GM18508 (cell line): Measurements from ENCODE around the gene SLC23A3.

Experiments used
- ATAC-seq: cut with Tn5 transposase; IDR thresholded peaks from one replicate; pipeline ENCODE4 v1.9.1; 2021; ENCODE audit warnings: moderate number of reproducible peaks; ENCODE audit not compliant: insufficient read depth, unreplicated experiment

The SLC23A3 gene

DNA sequence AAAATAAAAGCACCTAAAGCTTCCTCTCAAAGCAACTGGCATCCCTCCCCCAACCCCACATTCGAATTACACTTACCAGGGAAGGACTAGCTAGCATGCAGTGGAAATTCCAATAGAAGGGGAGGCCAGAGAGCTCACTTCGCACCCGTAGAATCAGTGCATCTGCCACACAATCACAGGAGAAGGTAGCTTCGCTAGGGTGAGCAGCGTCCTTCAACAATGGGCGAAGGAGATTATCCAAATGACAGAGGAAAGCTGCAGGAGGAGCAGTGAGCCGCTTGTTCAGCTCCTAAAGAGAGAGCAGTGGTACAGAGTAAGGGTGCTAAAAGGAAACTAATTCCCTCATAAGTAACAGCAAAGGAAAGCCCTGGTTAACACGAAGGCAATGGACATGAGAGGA lies 12.4 kb downstream of the SLC23A3 start:
- no peak for ATAC-seq

DNA sequence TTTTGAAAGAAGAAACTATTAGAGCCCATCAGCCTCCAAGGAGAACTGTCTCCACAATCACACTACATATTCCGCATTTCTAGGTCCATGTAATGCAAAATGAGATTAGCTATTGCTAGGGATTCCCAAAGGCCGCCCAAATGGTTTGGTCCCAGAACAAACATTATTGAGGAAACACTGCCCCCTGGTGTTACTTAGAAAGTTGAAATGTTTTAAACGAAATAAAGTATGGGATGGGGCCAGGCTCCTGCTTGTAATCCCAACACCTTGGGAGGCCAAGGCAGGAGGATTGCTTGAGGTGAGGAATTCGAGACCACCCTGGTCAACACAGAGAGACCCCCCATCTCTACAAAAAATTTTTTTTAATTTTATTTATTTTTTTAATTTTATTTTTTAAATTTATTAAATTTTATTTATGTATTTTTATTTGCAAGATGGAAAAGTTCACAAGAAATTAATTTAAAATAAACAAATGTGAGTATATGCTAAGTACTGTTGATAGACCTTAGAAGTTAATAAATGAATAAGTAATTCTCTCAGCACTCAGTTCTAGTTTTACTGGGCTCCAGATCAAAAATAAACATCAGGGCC lies 14.7 kb downstream of the SLC23A3 start:
- no peak for ATAC-seq

GRCh38 chr2:219149667-219150066 lies 20.2 kb downstream of the SLC23A3 start:
- no peak for ATAC-seq

DNA sequence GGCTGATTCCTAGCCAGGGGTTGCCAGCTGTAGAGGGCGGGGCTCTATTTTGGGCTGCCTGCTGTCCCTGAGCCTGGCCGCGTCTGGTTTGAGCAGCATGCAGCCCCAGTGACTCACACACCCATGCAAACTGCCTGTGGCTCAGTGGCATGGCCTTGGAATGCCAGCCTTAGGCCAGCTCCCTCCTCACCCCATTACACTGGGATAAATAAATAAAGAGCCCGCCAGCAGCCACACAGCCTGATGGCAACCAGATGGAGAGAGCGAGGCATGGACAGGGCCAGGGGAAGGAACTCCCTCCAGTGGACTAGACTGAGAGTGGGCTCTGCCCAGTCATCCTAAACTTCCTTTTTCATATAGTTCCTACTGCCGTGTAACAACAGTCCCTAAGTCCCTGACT lies 27.5 kb downstream of the SLC23A3 start:
- ATAC-seq = no peak

GRCh38 chr2:219140722-219141121 lies 29.1 kb downstream of the SLC23A3 start:
- ATAC-seq = no peak

DNA sequence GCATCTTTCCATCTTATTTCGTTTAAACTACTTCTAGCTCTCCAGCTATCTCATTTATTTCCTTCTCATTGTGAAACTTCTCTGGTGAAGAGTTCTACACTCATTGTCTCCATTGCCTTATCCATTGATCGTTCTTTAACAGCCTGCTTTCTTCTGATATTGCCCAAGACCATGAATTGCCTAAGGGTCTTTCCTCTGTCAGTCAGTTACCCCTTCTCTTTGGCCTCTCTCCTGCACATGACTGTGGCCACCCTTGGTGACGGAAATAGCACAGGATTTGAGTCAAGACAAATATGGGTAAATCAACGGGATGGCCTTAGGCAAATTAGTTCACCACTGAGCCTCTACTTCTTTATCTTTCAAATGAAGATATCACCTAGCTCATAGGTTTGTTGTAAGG lies 35.9 kb downstream of the SLC23A3 start:
- no peak for ATAC-seq

DNA sequence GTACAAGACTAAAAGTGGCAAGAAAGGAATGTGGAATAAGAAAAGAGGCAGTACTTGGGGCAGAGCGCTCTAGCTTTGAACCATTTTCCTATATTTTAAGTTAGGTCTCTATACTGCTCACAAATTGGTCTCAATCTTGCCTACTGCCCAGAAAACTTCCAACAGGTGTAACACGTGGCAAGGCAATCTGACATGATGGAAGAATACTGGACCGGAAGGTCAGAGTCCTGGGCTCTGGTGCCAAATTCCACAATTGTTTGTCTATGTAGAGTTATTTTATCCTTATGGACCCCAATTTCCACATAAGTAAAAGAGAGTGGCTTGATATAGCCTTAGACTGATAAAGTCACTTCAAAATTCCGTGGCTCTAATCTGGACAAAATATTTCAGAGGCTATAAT lies 38.1 kb downstream of the SLC23A3 start:
- ATAC-seq = no peak

DNA sequence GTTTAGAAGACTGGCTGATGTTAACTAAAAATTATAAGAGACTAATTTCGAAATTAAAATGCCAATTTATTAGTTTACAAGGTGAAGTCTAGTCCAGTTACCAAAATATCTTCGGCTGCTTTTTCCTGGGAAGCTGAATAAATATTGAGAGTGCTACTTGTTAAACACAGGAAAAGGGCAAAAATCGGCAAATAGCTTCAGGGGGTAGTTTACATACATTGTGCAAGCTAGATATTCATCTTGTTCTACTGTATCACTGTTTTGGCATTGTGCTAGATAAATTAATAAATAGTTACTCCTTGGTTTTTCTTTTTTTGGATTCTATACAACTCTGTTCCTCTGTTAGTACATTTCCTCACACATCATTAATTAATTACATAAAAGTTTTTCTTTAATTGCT lies 38.5 kb downstream of the SLC23A3 start:
- ATAC-seq = no peak

DNA sequence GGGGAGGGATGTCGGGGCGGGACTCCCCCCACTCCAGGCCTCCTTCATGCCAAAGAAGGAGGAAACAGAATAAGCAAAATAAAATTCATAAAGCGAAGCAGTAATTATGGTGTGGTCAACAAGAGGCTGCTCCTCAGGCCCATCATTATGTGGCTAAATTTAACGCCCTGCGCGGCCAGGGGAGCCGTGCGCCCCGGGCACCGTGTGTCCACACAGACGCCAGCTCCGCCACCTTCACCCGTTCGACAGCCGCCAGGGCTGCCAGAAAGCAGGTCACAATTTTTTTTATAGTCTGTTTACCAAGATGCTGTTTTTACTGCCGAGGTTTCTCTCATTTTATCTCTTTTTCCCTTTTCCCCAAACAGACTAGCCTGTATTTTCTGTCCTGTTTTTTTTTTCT lies 40.2 kb downstream of the SLC23A3 start:
- no peak for ATAC-seq

GRCh38 chr2:219128396-219128795 lies 41.4 kb downstream of the SLC23A3 start:
- ATAC-seq = no peak

- ATAC-seq = no peak
Measured at GRCh38 chr2:219127037-219127635, 42.7 kb downstream of the SLC23A3 start.

DNA sequence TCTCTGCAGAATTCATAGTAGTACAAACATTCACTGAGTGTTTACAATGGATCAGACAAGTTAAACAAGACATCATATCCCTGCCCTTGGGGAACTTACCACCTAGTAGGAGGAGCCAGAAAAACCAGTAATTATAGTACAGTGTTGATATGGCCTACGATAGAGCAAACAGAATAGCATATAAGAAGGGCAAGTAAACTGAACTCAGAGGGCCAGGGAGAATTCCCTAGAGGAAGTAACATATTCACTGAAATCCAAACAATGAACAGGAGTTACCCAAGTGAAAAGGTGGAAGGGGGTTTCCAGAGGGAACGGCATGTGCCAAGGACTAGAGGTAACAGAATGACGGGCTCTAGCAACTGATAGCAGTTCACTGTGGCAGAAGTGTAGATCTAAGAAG lies 43.3 kb downstream of the SLC23A3 start:
- ATAC-seq = no peak

GRCh38 chr2:219125886-219126270 lies 44.0 kb downstream of the SLC23A3 start:
- ATAC-seq = no peak

DNA sequence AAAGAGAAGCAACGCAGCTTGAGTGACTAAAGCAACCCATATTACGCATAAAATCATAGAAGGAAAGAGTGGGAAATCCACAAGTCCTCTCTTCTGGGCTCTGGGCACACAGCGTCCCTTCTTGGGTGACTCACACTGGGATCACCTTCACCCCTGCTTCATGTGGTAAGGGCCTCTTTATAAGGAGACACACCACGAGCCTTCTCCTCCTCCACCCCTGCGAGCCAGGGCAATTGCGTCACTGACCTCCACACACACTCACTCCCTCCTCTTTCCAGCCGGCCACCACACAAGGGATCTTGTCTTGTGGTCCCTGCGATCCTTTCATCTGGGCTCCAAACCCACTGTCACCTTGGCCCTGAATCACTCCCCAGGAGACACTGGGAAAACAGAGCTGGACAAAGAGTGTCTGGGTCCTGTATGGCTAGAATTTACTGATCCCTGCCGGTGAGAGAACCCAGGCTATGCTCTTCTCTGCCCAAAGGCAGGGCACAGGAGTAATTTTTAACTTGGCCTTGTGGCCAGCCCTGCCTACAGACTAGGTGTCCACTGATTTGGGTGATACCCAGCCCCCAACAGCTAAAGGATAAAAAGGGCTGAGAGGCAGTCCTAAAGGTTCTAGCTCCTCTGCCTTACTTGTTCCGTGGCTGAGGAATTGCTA lies 44.5 kb downstream of the SLC23A3 start:
- no peak for ATAC-seq

- ATAC-seq = no peak
Measured at GRCh38 chr2:219124381-219125110, 45.3 kb downstream of the SLC23A3 start.

DNA sequence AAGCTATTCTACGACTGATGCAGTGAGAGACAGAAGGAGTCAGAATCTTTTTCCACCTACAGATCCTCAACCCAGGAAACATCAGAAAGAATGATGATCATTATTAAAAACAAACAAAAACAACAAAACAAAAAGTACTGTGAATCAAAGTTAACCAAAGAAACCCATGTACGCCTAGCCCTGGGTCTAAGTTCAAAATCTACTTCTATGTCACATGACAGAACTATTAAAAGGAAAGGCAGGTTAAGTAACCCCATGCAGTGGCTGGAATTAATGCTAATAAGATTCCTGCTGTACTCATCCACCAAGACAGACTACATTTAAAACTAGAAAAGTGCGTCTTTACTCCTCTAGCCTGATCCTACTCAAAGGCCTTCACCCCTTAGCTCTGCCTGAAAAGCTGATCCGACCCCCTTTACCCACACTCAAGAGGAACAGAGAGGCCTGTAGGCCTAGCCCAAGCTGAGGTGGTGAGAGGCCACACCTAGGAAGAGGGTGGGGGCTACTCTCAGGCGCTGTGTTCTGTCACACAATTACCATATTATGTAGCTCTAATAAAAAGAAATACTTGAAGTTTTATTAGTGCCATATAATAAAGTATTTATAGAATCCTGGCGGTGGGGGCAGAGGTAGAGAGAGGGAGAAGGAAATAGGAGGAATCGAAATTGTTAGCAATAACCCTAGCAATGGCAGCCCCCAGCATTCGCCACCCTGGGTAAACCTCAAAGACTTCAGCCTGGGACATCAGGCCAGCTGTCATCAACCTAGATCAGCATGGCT lies 46.3 kb downstream of the SLC23A3 start:
- no peak for ATAC-seq

DNA sequence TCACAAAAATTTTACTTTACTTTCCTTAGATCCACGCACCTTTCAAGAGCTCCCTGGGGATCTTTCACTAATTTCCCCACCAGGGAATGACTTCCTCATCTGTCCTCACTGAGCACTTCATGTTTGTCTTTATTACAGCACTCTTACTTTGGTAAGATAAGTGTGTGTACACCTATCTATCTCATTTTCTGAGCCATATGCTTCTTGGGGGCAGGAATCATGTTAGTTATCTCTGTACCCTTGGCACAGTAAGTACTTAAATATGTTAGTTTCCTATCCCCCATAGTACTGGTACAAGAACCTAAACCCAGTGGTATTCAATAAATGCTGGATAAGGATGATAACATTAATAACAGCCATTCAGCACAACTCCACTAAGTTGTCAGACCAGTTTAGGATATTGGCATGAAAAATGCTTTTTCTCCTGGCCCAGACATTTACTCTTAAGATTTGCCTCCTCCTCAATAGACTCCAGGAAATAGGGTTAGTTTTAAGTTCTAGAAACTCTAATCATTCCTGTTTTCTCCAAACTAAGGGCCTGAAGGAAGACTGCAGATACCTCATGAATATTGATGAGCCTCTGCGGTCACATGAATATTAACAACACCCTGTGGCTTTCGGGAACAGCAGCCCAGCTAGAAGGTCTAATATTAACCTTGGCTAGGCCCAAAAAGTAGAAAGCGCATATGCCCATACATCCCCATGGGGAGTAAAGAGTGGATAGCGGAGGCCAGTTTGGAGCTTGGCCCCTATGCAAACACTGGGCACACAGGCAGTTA lies 47.4 kb downstream of the SLC23A3 start:
- ATAC-seq = no peak

- ATAC-seq = no peak
Measured at GRCh38 chr2:219120082-219120481, 49.7 kb downstream of the SLC23A3 start.

GRCh38 chr2:219119422-219120043 lies 50.3 kb downstream of the SLC23A3 start:
- ATAC-seq = no peak
